ENCODE measurements around the gene ELFN1.

DNA sequence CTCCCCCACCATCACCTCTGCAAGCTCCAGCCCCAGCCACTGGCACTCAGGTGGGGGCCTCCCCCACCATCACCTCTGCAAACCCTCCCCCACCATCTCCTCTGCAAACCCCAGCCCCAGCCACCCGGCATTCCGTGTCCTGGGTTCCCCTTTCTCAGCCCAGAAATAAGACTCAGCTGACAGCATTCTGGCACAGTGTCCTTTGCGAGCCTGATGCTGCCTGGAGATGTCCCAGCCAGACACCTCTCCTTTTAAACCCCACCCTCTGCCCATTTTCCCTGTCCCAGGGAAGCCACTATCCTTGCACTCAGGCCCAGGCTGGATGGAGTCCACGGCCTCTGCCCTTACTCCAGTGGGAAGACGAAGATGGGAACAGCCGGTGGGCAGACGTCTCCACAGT is 49.8 kb downstream of the ELFN1 start:
- TF ChIP-seq POLR2A (IDR thresholded peaks at IDR 0.05) (no peak), POLR2AphosphoS5 (IDR thresholded peaks at IDR 0.05) (no peak), EP300 (IDR thresholded peaks at IDR 0.05) (no peak)
- TF ChIP-seq, protein P1, sequence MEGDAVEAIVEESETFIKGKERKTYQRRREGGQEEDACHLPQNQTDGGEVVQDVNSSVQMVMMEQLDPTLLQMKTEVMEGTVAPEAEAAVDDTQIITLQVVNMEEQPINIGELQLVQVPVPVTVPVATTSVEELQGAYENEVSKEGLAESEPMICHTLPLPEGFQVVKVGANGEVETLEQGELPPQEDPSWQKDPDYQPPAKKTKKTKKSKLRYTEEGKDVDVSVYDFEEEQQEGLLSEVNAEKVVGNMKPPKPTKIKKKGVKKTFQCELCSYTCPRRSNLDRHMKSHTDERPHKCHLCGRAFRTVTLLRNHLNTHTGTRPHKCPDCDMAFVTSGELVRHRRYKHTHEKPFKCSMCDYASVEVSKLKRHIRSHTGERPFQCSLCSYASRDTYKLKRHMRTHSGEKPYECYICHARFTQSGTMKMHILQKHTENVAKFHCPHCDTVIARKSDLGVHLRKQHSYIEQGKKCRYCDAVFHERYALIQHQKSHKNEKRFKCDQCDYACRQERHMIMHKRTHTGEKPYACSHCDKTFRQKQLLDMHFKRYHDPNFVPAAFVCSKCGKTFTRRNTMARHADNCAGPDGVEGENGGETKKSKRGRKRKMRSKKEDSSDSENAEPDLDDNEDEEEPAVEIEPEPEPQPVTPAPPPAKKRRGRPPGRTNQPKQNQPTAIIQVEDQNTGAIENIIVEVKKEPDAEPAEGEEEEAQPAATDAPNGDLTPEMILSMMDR (IDR thresholded peaks at IDR 0.05) = no peak
